Stimulated activated CD4-positive, alpha-beta T cell treated with anti-CD3 and anti-CD28 coated beads, Interleukin-2, amount 100 ng/mL, for 48 hours (primary cell): ENCODE results near the gene TBCA.
A peak's percentile ranks its signal among the peaks of the same experiment; 100 is the strongest.
"Not testable (repeated sequence)": the region's sequence is repeated elsewhere in the genome, so short reads cannot be mapped to it uniquely, and the experiment has no call there.

Experiments
- DNase-seq, 2 donors: peaks; one replicate each; pipeline ENCODE4 v3.0.0-alpha.2; 2020

Gene TBCA

GRCh38 chr5:77699569-77699968, 76.6 kb downstream of the TBCA start:
- not testable (repeated sequence) for DNase-seq

- no peak for DNase-seq
Observed at GRCh38 chr5:77698920-77699319, 77.2 kb downstream of the TBCA start.

- DNase-seq = no peak
Observed at GRCh38 chr5:77697692-77698091, 78.4 kb downstream of the TBCA start.

- no peak for DNase-seq
Observed at GRCh38 chr5:77696120-77696519, 80.0 kb downstream of the TBCA start.

- no peak for DNase-seq
Observed at GRCh38 chr5:77693913-77694312, 82.2 kb downstream of the TBCA start.

GRCh38 chr5:77683171-77683732, 92.9 kb downstream of the TBCA start:
- DNase-seq = no peak

- DNase-seq = no peak
Observed at GRCh38 chr5:77670526-77670925, 105.6 kb downstream of the TBCA start.

- no peak for DNase-seq
Observed at GRCh38 chr5:77669677-77670076, 106.5 kb downstream of the TBCA start.

GRCh38 chr5:77663090-77663863, 112.9 kb downstream of the TBCA start:
- no peak for DNase-seq

- no peak for DNase-seq
Observed at GRCh38 chr5:77662635-77663034, 113.5 kb downstream of the TBCA start.

- no peak for DNase-seq
Observed at GRCh38 chr5:77658662-77659061, 117.5 kb downstream of the TBCA start.

GRCh38 chr5:77651343-77651742, 124.8 kb downstream of the TBCA start:
- no peak for DNase-seq

- DNase-seq = no peak
Observed at GRCh38 chr5:77650686-77651085, 125.5 kb downstream of the TBCA start.

GRCh38 chr5:77649776-77650175, 126.4 kb downstream of the TBCA start:
- DNase-seq = no peak

GRCh38 chr5:77645995-77646639, 130.0 kb downstream of the TBCA start:
- DNase-seq = no peak

GRCh38 chr5:77645158-77645994, 130.8 kb downstream of the TBCA start:
- DNase-seq = peak in 1 of 2 donors; percentile 56

- no peak for DNase-seq
Observed at GRCh38 chr5:77644371-77645157, 131.6 kb downstream of the TBCA start.

- no peak for DNase-seq
Observed at GRCh38 chr5:77643654-77644370, 132.3 kb downstream of the TBCA start.

- DNase-seq = no peak
Observed at GRCh38 chr5:77642738-77643653, 133.1 kb downstream of the TBCA start.

- DNase-seq = no peak
Observed at GRCh38 chr5:77641963-77642737, 134.0 kb downstream of the TBCA start.
